Endothelial cell of umbilical vein (primary cell): ENCODE measurements around the gene STPG4. TPM values are rescaled to one million over a fixed set of nuclear protein-coding genes. Genes with fewer than 3 reads are reported as not detected.

Experiments
- BruUV-seq: library from RNA; stranded (reverse); fragments of 400-500 nt; replicated peaks from 2 replicates; lab custom pipeline; 2021; lab: Mats Ljungman, UMichigan
- CTCF ChIA-PET: fragments of 300-600, 350-600 bp; sonication (Branson Sonifier 250); formaldehyde crosslinking; loops from one replicate; lab custom pipeline; 2021; ENCODE audit warnings: antibody characterized with exemption, inconsistent platforms; lab: Charles Lee
- POLR2A ChIA-PET: fragments of 300-600, 350-600 bp; sonication (Branson Sonifier 250); formaldehyde crosslinking; loops from one replicate; lab custom pipeline; 2021; ENCODE audit warnings: antibody characterized with exemption, inconsistent platforms; lab: Charles Lee
- DNase-seq: peaks from one replicate; pipeline ENCODE4 v3.0.0-alpha.2; 2011; ENCODE audit warnings: low read depth, low spot score
- FAIRE-seq: peaks from 2 replicates; lab custom pipeline; 2011; peaks lifted over from hg19 to GRCh38; lab: Jason Lieb, UNC
- H2AFZ ChIP-seq: 2 replicates; pipeline ENCODE4 v1.6.0; 2012; ENCODE audit warnings: low read depth, low read length, control low read depth, inconsistent platforms
- H3K27ac ChIP-seq: 2 replicates; pipeline ENCODE4 v1.5.1; 2011; ENCODE audit warnings: low read depth, mild to moderate bottlenecking, control low read depth, low read length, moderate library complexity; ENCODE audit not compliant: insufficient read depth
- H3K27me3 ChIP-seq, 2 experiments: 2 replicates each; pipeline versions ENCODE4 v1.6.0 to v1.6.1; 2011; ENCODE audit warnings: low read length in 2 of 2, mixed read lengths in 1 of 2; ENCODE audit not compliant: control insufficient read depth in 2 of 2, insufficient read depth in 2 of 2
- H3K36me3 ChIP-seq, 2 experiments: 2 replicates in 1 of 2; 3 replicates in 1 of 2; pipeline ENCODE4 v1.5.1; 2011; ENCODE audit warnings: low read length in 2 of 2, mild to moderate bottlenecking in 1 of 2, moderate library complexity in 1 of 2; ENCODE audit not compliant: control insufficient read depth in 2 of 2, insufficient read depth in 2 of 2; ENCODE audit errors: extremely low read depth in 1 of 2
- H3K4me1 ChIP-seq: 3 replicates; pipeline ENCODE4 v1.5.1; 2011; ENCODE audit warnings: mild to moderate bottlenecking, low read length; ENCODE audit not compliant: control insufficient read depth, insufficient read depth; ENCODE audit errors: extremely low read depth
- H3K4me2 ChIP-seq: 2 replicates; pipeline ENCODE4 v1.6.1; 2011; ENCODE audit warnings: low read length, control low read depth, mixed read lengths; ENCODE audit not compliant: insufficient read depth
- H3K4me3 ChIP-seq, 3 experiments: fragments of 200-600 bp in 1 of 3; sonication (generic), shearing (Covaris generic) in 1 of 3; replicated peaks in 1 of 3; 2 replicates each; pipeline ENCODE4 v1.5.1; 2011 to 2016; ENCODE audit warnings: control low read depth in 3 of 3, low read length in 3 of 3, mild to moderate bottlenecking in 2 of 3, inconsistent platforms in 1 of 3, low read depth in 1 of 3, moderate library complexity in 1 of 3; ENCODE audit not compliant: insufficient read depth in 1 of 3
- H3K79me2 ChIP-seq: 2 replicates; pipeline ENCODE4 v1.6.0; 2012; ENCODE audit warnings: low read length, inconsistent platforms; ENCODE audit not compliant: control insufficient read depth, insufficient read depth
- H3K9ac ChIP-seq: replicated peaks from 2 replicates; pipeline ENCODE3; 2011; ENCODE audit warnings: low read length, control low read depth; ENCODE audit not compliant: insufficient read depth; ENCODE audit errors: extremely low read depth
- H3K9me1 ChIP-seq: replicated peaks from 3 replicates; pipeline ENCODE4 v1.6.0; 2011; ENCODE audit warnings: mild to moderate bottlenecking, low read length; ENCODE audit not compliant: control insufficient read depth, insufficient read depth; ENCODE audit errors: extremely low read depth
- H3K9me3 ChIP-seq: replicated peaks from 2 replicates; pipeline ENCODE4 v1.5.1; 2012; ENCODE audit warnings: low read length, inconsistent platforms; ENCODE audit not compliant: control insufficient read depth, insufficient read depth
- H4K20me1 ChIP-seq: replicated peaks from 2 replicates; pipeline ENCODE3; 2011; ENCODE audit warnings: mild to moderate bottlenecking, low read length; ENCODE audit not compliant: control insufficient read depth, insufficient read depth; ENCODE audit errors: extremely low read depth
- CTCF ChIP-seq, 2 donors: IDR thresholded peaks; 1 replicate in 1 of 2; 2 replicates in 1 of 2; pipeline ENCODE4 v1.5.1; 2011; ENCODE audit warnings: low read length in 2 of 2, mild to moderate bottlenecking in 2 of 2, moderate library complexity in 2 of 2, control low read depth in 1 of 2, inconsistent platforms in 1 of 2, low read depth in 1 of 2; ENCODE audit not compliant: insufficient read depth in 1 of 2; ENCODE audit errors: extremely low read depth in 1 of 2
- EZH2 ChIP-seq: IDR thresholded peaks from 2 replicates; pipeline ENCODE4 v1.6.1; 2012; ENCODE audit warnings: borderline replicate concordance, low read depth, mild to moderate bottlenecking, moderate library complexity, low read length, inconsistent platforms; ENCODE audit not compliant: severe bottlenecking
- FOS ChIP-seq: IDR thresholded peaks from 2 replicates; pipeline ENCODE4 v1.6.1; 2011; ENCODE audit warnings: mild to moderate bottlenecking, low read length, moderate library complexity, borderline replicate concordance; ENCODE audit not compliant: insufficient read depth
- GATA2 ChIP-seq: IDR thresholded peaks from 2 replicates; pipeline ENCODE4 v1.7.0; 2011; ENCODE audit warnings: low read depth, mild to moderate bottlenecking, moderate library complexity, mixed read lengths, low read length; ENCODE audit not compliant: insufficient read length, insufficient read depth
- JUN ChIP-seq: IDR thresholded peaks from 2 replicates; pipeline ENCODE4 v1.6.1; 2011; ENCODE audit warnings: borderline replicate concordance, low read depth; ENCODE audit not compliant: insufficient read length, insufficient read depth
- MAX ChIP-seq: IDR thresholded peaks from 2 replicates; pipeline ENCODE4 v1.6.1; 2011; ENCODE audit not compliant: insufficient read depth, insufficient read length
- MYC ChIP-seq: IDR thresholded peaks from one replicate; pipeline ENCODE4 v1.6.1; 2011; ENCODE audit warnings: mild to moderate bottlenecking, low read depth, low read length
- POLR2A ChIP-seq: IDR thresholded peaks from 2 replicates; pipeline ENCODE4 v1.6.1; 2012; ENCODE audit warnings: low read depth, mild to moderate bottlenecking, control low read depth, low read length
- POLR2AphosphoS5 ChIP-seq: IDR thresholded peaks from 2 replicates; pipeline ENCODE4 v1.6.1; 2012; ENCODE audit warnings: low read depth, mild to moderate bottlenecking, control low read depth, low read length, moderate library complexity; ENCODE audit not compliant: insufficient read depth
- dilution Hi-C: fragments of 300-500 bp; cut with MboI; formaldehyde crosslinking; loops from one replicate; pipeline ENCODE4 v1.15.0; 2019; ENCODE audit warnings: low sequenced_read_pairs; ENCODE audit not compliant: extremely low pct_ligation_motif_present
- intact Hi-C: fragments of 100-400 bp; cut with micrococcal nuclease; formaldehyde crosslinking; loops from one replicate; pipeline ENCODE4 v1.10.0; 2022
- polyA plus RNA-seq, 4 experiments: library from polyadenylated mRNA; depleted of rRNA in 3 of 4; stranded (reverse) in 3 of 4; unstranded in 1 of 4; fragments of >200 nt; gene quantifications; 2 replicates each; pipeline versions ENCODE4 v1.2.1 to v1.2.3, GENCODE V29; 2011 to 2012; ENCODE audit warnings: missing spikeins in 1 of 4
- total RNA-seq: library from RNA; stranded (reverse); gene quantifications from 2 replicates; pipeline ENCODE4 v1.2.3, GENCODE V29; 2021

STPG4 gene
- total and polyA plus RNA-seq, 2 donors (not counting 3 experiments of a cell fraction or from before 2014, with no cell fraction given) = 0.53 TPM; not detected in 1

GRCh38 chr2:47041891-47042684, 113.0 kb downstream of the STPG4 start:
- Histone ChIP-seq H3K9me1 (no peaks in the 10 kb centered on the region), H3K4me2 (peak overlapping the region; percentile 28), H3K9me3 (no peaks in the 10 kb centered on the region), H3K4me3 (no peak overlapping the region), H4K20me1 (no peaks in the 10 kb centered on the region), H3K27me3 (no peaks in the 10 kb centered on the region), H3K36me3 (peaks cover 0 to 2% of the 10 kb centered on the region in 2 experiments), H3K27ac (peak overlapping the region; percentile 97), H2AFZ (no peak overlapping the region), H3K4me1 (peaks cover 28% of the 10 kb centered on the region), H3K79me2 (no peaks in the 10 kb centered on the region), H3K9ac (peak overlapping the region; percentile 71)
- no peak for FAIRE-seq
- dilution Hi-C loops (no loop called here), intact Hi-C loops (loop anchor here (2.0 kb wide), 1 partner anchor 47 kb away; no protein-coding TSS in a partner anchor)
- no peak for DNase-seq
- POLR2A ChIA-PET = interaction anchor here (2.0 kb wide), 1 partner anchor 28 kb away, joined by 8 read pairs; no protein-coding TSS in a partner anchor
- CTCF ChIA-PET = interaction anchor here (1.9 to 2.2 kb wide), 3 partner anchors 23 to 281 kb away, joined by 12 to 15 read pairs (median 13); no protein-coding TSS in a partner anchor
- no TSS peak for BruUV-seq
- no peak for TF ChIP-seq POLR2AphosphoS5
- no peak for TF ChIP-seq EZH2
- TF ChIP-seq CTCF (IDR thresholded peaks at IDR 0.05; ENCODE audit: extremely low read depth in 1 of 2, insufficient read depth in 1 of 2, low read depth in 1 of 2, low read length in 2 of 2) = no peak
- no peak for TF ChIP-seq MAX
- TF ChIP-seq MYC = no peak
- TF ChIP-seq JUN = no peak
- no peak for TF ChIP-seq POLR2A
- no peak for TF ChIP-seq FOS
- TF ChIP-seq GATA2 = no peak
